Bronchial epithelial cell (primary cell): Measurements from ENCODE around the gene CRMP1. TPM values are rescaled to one million over a fixed set of nuclear protein-coding genes. Genes with fewer than 3 reads are reported as not detected.

Experiments
- DNase-seq: peaks from one replicate; pipeline ENCODE4 v3.0.0-alpha.2; 2010; ENCODE audit warnings: low read depth
- FAIRE-seq: peaks from 2 replicates; lab custom pipeline; 2011; peaks lifted over from hg19 to GRCh38; lab: Jason Lieb, UNC
- H3K27me3 ChIP-seq: 2 replicates; pipeline ENCODE4 v1.5.1; 2011; ENCODE audit warnings: low read length; ENCODE audit not compliant: control insufficient read depth, insufficient read depth
- H3K36me3 ChIP-seq: 2 replicates; pipeline ENCODE4 v1.5.1; 2011; ENCODE audit warnings: low read length; ENCODE audit not compliant: control insufficient read depth, insufficient read depth
- H3K4me3 ChIP-seq: 2 replicates; pipeline ENCODE4 v1.5.1; 2011; ENCODE audit warnings: mild to moderate bottlenecking, low read depth, low read length, control low read depth
- total RNA-seq: library from RNA; depleted of rRNA; stranded (reverse); fragments of >200 nt; gene quantifications from 2 replicates; pipeline ENCODE4 v1.2.1, GENCODE V29; 2014
- TF ChIP-seq, protein P1 (sequence below): IDR thresholded peaks from 2 replicates; pipeline ENCODE4 v1.5.1; 2011; ENCODE audit warnings: mild to moderate bottlenecking, moderate library complexity, low read length, control low read depth, inconsistent platforms; ENCODE audit not compliant: insufficient read depth, severe bottlenecking

Gene CRMP1
- total RNA-seq, 1 donor from 2014 or later: not detected

DNA sequence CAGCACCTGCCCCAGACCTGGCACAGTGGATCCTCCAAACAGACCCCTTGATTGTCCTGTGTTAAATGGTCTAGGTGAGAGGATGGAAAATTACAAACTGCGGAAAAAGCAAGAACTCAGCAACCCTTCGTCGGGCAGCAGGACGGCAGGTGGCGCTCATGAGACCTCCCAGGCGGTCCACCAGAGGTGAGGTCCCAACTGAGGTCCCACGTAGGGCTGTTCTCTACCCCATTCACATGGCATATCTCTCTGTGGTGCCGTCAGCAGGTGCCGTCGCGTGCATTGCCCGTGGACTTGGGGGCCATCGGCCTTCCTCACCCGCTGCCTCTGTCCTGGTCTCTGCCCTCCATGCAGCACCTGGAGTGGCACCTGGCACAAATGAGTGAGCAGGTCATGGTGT is 88.2 kb downstream of the CRMP1 start:
- TF ChIP-seq, protein P1, sequence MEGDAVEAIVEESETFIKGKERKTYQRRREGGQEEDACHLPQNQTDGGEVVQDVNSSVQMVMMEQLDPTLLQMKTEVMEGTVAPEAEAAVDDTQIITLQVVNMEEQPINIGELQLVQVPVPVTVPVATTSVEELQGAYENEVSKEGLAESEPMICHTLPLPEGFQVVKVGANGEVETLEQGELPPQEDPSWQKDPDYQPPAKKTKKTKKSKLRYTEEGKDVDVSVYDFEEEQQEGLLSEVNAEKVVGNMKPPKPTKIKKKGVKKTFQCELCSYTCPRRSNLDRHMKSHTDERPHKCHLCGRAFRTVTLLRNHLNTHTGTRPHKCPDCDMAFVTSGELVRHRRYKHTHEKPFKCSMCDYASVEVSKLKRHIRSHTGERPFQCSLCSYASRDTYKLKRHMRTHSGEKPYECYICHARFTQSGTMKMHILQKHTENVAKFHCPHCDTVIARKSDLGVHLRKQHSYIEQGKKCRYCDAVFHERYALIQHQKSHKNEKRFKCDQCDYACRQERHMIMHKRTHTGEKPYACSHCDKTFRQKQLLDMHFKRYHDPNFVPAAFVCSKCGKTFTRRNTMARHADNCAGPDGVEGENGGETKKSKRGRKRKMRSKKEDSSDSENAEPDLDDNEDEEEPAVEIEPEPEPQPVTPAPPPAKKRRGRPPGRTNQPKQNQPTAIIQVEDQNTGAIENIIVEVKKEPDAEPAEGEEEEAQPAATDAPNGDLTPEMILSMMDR: no peak
- H3K36me3 ChIP-seq: peaks cover 23% of the 10 kb centered on the region
- DNase-seq: no peak
- FAIRE-seq: no peak
- H3K4me3 ChIP-seq: no peak overlapping the region
- H3K27me3 ChIP-seq: no peaks in the 10 kb centered on the region

DNA sequence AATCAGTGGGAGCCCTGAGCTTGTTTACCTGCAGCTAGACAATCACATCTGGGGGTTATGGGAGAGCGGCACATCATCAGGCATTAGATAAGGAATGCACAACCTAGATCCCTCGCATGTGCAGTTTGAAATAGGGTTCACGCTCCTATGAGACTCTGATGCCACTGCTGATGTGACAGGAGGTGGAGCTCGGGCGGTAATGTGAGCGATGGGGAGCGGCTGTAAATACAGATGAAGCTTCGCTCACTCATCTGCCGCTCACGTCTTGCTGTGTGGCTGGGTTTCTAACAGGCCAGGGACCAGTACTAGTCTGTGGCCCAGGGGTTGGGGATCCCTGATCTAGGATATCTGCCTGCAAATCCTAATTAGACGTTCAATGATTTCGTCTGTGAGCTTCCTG is 90.3 kb downstream of the CRMP1 start:
- DNase-seq (no peak), FAIRE-seq (no peak)
- Histone ChIP-seq H3K36me3 (peaks cover 16% of the 10 kb centered on the region), H3K4me3 (no peak overlapping the region), H3K27me3 (no peaks in the 10 kb centered on the region)
- TF ChIP-seq, protein P1: no peak

DNA sequence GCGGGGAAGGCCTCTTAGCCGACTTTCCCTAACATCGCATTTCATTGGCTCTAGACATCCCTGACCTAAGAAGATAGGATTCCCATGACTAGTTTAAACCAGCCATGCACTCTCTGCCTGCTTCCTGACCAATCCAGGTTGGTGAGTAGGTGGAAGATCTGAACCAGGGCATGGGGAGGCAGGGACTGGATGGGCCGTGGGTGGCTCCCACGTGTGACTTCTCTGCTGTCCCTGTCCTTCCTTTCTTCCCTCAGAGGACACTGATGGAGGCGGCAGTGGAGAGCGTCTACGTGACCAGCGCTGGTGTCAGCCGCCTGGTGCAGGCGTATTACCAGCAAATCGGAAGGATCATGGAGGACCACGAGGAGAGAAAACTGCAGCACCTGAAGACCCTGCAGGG is 91.2 kb downstream of the CRMP1 start:
- H3K4me3 ChIP-seq: no peak overlapping the region
- H3K27me3 ChIP-seq: no peaks in the 10 kb centered on the region
- TF ChIP-seq, protein P1: no peak
- peaks cover 16% of the 10 kb centered on the region for H3K36me3 ChIP-seq
- FAIRE-seq (no peak), DNase-seq (no peak)

DNA sequence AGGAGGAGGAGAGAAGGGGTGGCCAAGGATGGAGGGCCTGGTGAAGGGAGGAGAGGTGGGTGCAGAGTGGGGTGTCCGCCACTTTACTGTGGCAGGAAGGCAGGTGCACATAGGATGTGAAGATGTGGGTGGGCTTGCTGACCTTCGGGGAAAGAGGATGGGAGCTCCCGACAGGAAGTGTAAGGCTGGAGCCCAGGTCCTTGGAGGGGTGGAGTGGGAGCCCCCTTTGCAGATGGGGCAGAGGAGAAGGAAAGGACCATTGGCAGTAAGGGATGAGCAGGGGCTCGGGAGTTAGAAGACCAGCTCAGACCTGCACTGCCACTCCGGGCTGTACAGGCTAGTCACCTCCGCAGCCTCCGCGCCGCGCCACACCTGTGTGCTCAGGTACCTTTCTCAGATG is 92.4 kb downstream of the CRMP1 start:
- Histone ChIP-seq H3K36me3 (peaks cover 16% of the 10 kb centered on the region), H3K27me3 (no peaks in the 10 kb centered on the region), H3K4me3 (no peak overlapping the region)
- no peak for DNase-seq
- no peak for FAIRE-seq
- TF ChIP-seq, protein P1: no peak

DNA sequence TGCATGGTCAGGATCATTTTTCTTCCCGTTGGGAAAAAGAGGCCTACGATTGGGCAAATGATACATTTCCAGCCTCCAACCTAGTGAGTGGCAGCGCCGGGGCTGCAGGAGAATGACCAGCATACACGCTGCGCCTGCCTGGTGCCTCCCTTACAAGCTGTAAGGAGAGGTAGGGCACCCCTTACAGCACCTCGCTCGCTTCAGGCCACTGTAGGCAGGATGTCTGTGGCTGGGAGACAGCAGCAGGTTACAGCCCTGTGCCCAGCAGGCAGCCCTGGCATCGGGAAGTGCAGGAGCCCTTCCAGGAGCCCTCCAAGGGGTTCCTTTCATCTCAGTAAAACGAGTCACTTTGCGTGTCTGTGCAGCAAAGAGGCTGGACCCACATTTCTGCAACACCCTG is 93.5 kb downstream of the CRMP1 start:
- no peak for DNase-seq
- no peak for FAIRE-seq
- Histone ChIP-seq H3K4me3 (no peak overlapping the region), H3K36me3 (peaks cover 8% of the 10 kb centered on the region), H3K27me3 (no peaks in the 10 kb centered on the region)
- TF ChIP-seq, protein P1: no peak

DNA sequence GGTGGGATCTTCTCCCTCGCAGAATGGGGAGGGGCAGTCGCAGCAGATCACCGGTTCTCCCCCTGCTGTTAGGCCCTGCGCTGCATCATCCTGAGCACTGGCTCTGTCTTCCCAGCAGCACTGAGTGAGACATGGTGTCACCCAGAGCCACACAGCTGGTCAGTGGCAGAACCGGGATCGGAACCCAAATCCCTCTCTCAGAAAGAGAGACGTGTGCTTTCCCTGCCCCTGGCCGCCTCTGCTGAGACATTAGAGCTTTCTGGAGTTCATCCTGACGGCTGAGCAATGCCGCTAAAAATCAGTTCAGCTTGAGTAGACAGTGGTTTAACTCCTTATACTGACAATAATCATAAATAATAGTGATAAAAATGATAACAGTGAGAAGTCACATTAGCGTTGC is 93.9 kb downstream of the CRMP1 start:
- Histone ChIP-seq H3K27me3 (no peaks in the 10 kb centered on the region), H3K4me3 (no peak overlapping the region), H3K36me3 (peaks cover 8% of the 10 kb centered on the region)
- TF ChIP-seq, protein P1: no peak
- peak; percentile 64 for FAIRE-seq
- no peak for DNase-seq
